Hematopoietic multipotent progenitor cell treated with erythropoietin and hydrocortisone succinate and interleukin-3 and kit ligand, for 6 days (in vitro differentiated cells): ENCODE results near the gene CGNL1.
A peak's percentile ranks its signal among the peaks of the same experiment; 100 is the strongest.

ENCODE experiments used
- DNase-seq: peaks from one replicate; pipeline ENCODE4 v3.0.0-alpha.2; 2015

CGNL1 gene

DNA sequence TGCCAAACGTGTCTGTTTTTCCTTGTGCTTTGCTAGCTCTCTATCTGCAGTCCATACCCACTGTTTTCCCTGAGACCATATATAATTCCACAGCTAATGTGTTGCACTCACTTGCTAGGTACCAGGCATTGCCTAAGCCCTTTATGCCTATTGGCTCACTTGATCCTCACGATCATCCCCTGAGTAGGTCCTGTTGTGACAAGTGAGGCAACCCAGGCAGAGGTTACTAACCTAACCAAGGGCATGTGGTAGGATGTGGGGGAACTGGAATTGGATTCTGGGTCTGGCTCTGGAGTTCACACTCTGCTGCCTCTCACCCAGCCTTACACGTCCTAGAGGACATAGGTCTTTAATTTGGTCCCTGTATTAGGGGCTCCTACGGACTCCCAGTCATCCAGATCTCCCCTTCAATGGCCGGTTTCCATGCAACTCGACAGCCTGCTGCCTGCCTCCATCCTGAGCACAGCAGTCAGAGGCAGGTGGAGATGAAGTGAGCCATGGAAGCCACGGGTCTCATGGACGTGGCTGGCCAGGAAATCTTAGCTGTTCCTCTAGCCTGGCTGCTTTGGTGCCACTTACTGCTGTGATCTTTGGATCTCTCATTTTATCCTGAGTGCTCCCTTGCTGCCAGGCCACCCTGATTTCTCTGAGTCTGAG is 176.5 kb downstream of the CGNL1 start:
- no peak for DNase-seq

DNA sequence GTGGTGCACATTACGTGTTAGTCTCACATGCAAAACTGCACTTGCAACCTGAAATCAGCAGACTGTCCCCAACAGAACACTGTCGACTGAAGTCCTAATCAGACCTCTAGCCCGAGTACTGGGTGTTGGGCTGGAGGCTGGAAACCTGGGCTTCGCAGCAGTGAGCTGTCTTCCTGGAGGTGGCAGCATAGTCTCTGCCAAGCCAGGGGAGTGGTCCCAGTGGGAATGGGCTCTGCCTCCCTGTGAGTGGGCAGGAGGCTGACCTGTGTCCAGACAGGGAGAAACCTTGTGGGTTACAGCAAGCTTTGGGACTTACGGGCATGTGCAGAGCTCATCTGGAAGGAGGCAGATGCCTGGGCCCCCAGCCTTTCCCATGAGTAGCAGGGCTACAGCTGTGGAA is 177.2 kb downstream of the CGNL1 start:
- no peak for DNase-seq

DNA sequence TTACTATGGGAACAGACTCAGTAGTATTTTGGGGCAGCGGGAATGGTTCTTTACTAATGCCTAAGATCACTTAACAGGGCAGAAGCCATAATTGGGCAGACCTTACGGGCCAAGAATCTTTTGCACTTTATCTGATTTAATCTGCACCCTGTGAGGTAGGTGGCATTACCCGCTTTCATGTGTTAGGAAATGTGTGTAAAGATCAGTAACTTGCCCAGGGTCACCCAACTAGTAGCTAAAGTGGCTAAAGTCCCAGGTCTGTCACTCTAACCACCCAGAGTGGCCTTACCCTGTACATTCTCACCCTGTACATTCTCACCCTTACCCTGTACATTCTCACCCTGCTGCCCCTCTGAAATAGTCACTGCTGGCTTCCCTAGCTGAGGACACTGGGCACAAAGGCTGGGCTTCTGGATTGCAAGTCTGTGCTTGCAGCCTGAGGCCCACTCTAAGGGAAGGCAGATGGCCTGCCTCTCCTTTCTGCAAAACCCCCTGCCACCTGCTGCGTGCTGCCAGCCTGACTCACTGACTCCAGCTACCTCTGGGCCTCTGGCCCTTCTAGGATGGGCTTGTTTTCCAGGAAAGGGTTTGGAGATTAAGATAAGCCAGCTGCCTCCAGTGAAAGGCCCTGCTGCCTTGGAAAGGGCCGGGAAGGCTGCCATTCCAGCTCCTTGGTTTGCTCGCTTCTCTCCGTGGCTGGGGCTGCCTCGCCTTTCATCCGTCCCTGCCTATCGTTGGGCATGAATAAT is 177.9 kb downstream of the CGNL1 start:
- DNase-seq = no peak

DNA sequence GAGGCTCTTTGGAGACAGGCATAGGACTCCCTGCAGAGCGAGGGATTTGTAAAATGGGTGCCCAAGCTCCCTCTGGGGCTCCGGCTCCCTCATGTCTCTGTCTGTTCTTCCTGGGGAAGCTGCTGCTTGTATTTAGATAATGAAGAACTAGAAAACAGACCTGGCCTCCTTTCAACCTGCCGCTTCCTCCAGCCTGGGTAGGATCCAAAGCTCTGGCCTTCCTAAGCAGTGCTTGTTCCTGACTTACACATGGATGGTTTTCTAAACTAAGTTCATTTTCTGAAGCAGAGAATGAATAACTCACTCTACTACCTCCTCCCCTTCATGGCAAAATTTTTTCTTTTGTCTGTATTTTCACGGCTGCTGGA is 178.5 kb downstream of the CGNL1 start:
- DNase-seq = no peak

DNA sequence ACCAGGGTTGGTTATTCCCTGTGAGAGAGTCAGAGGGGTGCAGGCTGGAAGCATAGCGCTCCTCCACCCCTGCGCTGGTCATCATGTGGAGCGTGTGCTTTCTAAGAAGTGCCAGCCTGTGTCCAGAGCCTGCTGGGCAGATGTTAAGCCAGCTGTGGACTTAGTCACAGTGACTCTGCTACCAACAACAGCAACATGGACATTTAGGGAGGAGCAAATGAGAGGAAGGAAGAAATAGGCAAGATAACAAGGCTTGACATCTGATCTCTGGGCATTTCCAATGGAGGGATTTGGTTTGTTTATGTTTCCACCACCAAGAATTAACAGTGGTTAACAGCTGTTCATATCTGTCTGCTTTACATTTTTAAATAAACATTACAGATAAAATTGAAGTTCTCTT is 179.0 kb downstream of the CGNL1 start:
- no peak for DNase-seq

DNA sequence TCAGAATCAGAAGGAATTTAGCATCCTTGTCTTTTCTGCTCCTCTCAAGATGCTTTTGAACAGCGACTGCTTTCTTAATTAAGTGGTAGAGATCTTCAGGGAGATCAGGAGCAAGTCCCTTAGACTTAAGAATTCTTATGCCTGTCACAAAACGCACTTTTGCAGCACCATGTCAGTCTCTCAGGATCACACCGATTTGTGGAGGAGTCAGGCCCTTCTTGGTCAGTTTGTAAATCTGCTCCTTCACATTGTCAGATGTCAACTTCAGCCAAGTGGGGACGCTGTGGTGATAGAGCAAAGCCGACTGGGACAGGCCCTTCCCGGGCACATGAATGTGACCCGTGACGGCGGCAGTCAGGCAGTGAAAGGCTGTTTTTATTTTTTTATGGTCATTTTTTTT is 179.7 kb downstream of the CGNL1 start:
- no peak for DNase-seq

DNA sequence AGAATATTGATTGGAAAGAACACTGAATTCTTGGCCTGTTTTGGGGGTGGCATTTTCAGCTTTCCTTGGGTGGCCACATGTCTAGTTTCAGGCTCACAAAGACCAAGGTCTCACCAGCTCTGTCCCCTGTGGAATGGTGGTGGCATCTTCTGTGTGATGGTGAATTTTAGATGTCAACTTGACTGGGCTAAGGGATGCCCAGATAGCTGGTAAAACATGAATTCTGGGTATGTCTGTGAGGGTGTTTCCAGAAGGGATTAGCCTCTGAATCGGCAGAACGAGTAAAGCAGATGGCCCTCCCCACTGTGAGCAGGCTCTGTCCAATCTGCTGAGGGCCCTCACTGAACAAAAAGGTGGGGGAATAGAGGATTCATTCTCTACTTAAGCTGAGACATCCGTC is 181.0 kb downstream of the CGNL1 start:
- no peak for DNase-seq

DNA sequence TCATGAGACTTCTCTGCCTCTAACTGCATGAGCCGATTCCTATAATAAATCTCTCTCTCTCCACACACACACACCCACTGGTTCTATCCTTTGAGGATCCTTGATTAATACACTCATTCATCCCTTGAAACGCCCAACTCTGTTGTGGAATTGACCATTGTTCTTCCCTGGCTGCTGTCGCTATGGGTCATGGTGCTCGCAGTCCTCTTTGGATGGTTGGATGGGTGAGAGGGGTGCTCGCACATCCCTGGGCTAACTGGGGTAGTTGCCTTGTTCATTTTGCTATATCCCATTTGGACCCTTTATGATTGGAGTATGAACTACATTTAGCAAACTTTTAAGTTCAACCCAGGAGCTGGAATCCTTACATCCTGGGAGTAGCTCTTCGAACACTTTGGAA is 181.5 kb downstream of the CGNL1 start:
- DNase-seq = no peak

DNA sequence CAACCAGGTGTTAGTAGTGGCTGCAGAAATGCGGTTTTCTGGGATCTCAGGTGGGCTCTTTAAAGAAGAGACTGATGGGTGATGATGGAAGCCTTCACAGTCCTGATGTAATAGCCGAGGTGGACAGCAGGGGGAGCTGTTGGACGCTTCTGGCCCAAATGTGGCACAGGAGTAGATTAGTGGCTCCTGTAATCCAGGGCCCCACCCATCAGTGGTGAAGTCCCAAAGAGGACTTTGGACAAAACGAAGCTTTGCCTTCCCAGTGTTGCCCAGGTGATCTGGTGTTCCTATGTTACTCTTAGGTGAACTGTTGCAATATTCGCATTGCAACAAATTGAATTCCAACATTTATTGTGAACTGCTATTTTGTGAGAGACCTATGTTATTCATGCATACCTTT is 183.6 kb downstream of the CGNL1 start:
- DNase-seq = peak; percentile 76

DNA sequence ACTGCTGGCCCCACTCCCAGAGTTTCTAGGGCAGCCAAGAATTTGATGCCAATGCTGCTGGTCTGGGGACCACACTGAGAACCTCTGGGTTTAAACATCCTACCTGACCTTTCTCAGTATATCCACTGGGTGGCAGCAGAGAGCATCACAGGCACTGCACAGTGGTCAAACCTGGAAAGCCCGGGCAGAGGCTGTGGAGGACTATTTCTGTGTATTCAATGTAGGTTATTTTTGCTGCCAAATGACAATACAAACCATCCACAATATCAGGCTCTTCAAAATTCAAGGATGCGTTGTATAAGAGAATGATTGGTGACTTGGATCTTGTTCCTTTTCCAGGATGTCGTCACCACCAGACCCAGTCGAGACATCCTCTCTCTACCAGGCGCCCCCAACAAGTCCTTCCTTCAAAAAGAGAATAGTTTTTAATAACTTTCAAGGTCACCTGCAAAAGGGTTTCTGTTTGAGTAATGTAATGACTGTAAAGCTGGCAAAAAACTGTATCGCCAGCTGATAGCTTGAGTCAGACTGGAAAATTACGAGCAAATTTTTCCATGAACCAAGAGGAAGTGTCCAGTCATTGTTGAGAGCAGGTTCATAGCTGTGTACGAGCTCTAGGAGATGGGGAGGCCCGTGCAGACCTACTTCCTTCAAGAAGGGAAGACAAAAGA is 184.9 kb downstream of the CGNL1 start:
- DNase-seq = peak; percentile 89

DNA sequence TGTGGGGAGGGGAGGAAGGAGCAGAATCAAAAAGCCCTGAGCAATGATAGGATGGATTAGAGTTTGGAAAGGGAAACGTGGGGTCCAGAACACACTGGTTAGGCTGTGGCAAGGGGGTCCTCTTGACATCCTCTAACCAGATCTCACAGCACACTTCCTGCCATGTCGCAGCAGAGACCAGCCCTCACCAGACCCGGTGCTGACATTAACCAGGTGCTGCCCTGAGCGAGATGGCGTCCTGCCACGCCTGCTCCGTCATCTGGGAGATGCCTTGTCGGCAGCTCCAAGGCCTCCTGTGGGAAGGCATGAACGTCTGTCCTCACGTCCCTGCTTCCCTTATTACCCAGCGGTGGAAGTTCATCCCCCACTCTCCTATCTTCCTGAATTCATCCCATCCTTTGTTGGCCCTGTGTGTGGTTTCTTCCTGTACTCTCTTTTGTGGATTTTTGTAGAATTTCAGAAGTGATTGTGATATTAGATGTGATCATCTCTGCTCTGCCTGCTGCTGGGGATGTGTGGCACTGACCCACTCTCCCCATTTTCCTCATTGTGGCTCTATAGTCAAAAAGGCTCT is 186.0 kb downstream of the CGNL1 start:
- no peak for DNase-seq

DNA sequence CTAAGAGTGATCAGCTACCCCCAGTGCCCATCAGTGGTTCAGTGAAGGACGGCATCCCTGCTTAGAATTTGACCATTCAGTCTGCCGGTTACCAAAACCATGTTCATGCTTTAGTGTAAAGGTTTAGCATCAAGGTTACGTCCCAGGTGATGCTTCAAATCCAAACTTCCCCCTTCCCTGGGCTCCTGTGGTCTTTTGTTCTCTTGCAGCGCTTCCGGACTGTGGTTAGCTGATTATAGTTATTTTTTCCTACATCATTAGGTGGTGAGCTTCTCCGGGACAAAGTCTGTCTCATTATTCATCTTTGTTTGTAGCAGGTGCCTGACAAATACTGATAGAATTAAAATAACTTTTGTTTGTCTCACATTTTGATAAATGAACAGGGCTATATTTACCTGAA is 187.1 kb downstream of the CGNL1 start:
- peak; percentile 41 for DNase-seq

DNA sequence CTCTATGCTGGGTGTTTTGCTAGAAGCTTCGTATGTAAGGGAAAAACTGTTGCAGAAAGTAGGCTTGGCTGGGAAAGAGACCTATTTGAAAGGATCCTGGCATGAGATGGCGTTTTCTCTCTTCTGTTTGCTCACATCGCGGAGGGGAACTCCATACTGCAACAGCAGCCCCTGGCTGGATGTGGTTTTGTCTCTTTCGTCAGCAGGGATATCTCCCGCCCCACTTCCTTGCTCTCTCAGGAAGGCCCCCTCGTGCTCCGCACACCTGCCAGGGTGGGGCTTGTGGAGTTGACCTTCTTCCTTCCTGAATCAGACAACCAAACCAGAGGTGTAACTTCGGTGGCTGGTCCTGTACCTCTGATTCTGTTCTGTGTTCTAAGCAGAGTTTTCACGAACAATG is 189.0 kb downstream of the CGNL1 start:
- DNase-seq = peak; percentile 27

DNA sequence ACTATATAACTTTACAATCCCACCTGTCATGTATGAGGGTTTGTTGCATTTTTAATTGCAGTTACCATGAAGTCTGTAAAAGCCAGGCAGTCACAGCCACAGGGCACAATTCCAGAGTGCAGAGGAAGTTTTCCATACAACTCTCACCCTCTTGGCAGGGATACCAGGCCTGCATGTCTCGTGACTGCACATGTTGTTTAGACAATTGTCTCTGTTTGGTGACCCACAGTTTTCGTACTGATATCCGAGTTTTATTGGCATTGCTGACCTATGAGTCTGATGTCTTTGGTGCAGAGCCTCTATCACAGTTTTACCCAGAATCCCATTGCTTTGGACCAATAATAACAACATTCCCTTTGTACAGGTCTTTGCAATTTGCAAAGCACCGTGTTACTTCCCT is 190.5 kb downstream of the CGNL1 start:
- no peak for DNase-seq

DNA sequence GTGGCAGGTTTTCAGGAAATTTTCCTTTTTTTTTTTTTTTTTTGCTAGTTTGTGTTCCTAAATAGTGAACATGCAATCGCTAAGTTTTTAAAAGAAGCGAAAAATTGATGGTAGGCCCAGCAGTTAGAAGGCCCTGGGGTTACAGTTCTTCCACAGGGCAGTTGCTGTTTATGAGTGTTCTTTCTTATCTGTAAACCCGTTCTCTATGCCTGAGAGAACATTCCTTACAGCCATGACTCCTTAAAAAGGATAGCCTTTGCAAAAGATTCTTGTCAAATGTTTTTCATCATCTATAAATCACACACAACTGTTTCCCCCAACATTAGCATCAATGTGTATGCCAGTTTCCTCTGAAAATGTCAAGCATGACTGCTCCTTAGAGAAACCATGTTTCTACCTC is 191.6 kb downstream of the CGNL1 start:
- DNase-seq = no peak

DNA sequence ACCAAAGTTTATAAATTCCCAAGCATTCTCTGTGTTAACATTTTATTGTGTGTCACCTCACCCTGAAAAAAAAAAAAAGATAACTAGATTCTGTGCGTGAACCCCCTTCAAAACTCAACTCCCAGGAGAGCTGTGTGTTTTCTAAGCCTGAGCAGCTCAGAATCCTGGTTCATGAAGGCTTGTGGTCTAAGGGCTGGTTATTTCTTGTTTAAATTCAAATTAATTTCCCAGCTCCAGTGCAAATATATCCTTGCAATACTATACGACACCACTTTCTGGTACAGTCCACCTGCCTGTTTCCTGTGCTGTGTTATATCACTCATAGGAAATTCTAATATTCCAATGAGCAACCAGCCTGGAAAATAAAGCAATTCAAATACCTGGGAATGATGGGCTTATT is 192.0 kb downstream of the CGNL1 start:
- DNase-seq = no peak

DNA sequence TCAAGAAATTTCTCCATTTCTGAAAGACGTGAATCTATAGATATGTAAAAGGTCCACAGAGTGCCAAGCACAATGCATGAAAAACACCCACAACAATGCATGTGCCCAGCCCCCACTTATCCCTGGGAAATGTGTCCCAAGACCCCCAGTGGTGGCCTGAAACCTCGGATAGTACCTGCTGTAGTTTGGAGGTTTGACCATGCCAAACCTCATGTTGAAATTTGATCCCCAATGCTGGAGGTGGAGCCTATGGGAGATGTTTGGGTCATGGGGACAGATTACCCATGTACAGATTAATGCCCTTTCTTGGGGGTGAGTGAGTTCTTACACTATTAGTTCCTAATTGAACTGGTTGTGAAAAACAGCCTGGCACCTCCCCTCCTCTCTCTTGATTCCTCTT is 194.0 kb downstream of the CGNL1 start:
- no peak for DNase-seq

DNA sequence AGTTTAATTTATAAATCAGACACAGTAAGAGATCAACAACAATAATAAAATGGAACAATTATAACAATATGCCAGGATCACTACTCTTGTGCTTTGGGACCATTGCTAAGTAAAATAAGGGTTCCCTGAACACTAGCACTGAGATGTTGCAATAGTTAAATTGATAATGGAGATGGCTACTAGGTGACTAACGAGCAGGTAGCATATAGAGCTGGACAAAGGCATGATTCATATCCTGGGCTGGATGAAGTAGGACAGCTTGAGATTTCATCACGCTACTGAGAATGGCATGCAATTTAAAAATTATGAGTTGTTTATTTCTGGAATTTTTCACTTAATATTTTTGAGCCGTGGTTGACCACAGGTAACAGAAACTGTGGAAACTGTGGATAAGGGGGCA is 194.7 kb downstream of the CGNL1 start:
- no peak for DNase-seq

DNA sequence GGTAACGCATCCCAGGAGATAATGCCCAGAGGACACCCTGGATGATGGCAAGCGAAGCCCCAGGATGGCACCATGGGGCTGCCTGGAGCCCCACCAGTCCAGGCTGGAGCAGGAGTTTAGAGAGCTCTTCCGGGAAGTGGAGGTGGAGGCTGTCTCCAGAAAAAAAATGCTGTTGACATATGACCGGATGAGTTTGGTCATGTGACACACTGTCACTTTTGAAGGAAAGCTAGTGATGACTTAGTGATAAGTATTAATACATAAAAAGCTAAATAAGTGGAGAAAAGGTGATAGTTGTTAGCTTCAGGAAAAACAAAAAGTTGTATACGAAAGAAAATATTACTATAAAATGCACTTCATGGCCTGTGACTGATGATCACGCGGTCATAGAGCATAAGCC is 195.4 kb downstream of the CGNL1 start:
- DNase-seq = no peak

DNA sequence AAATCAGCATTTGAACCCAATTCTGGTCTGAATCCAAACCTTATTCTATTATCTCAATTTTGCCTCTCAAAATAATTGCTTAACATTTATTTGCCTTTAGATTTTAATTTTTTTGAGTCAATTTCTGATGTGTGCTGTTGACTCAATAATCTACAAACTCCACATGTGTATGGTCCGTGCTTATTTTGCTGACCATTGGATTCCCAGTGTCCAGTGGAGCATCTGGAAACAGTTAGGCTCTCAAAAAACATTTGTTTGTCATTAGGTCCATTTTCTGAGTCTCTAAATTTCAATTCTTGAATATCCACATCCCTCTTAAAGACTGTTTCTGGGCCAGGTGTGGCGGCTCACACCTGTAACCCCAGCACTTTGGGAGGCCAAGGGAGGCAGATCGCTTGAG is 196.2 kb downstream of the CGNL1 start:
- no peak for DNase-seq

DNA sequence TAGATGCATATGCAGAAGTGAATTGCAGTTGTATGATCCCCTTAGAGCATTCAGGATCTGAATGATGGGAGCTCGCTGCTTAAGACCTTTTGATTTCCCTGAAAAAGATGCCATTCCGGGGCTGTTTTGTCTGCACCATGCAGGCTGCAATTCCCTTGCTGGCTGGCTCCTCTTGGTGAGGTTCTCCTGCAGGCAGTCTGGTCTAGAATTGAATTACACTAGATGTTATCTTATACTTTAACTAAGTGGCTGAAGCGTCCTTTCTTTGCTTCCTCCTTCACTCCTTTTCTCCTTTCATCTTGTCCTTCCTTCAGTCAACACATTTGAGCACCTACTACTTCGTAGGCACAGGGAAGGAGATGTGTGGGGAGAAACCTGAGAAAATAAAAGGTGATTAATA is 196.8 kb downstream of the CGNL1 start:
- DNase-seq = no peak

DNA sequence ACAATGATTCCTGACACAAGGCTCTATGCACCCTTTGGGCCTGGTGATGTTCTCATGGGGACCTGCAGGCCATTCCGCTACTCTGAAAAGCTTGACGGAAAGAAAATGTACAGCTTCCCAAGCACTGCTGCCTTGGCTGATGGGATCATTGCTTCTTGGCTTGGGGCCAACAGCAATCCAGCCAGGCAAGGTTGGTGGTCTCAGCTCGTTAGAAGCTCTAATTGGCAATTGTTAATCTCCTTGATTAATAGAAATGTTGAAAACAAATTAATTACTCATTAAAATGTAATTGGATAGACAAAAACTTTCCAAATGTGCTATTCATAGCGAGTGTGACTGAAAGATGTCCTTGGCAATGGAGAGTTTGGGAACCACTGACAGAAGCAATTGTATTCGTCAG is 199.1 kb downstream of the CGNL1 start:
- DNase-seq = no peak

DNA sequence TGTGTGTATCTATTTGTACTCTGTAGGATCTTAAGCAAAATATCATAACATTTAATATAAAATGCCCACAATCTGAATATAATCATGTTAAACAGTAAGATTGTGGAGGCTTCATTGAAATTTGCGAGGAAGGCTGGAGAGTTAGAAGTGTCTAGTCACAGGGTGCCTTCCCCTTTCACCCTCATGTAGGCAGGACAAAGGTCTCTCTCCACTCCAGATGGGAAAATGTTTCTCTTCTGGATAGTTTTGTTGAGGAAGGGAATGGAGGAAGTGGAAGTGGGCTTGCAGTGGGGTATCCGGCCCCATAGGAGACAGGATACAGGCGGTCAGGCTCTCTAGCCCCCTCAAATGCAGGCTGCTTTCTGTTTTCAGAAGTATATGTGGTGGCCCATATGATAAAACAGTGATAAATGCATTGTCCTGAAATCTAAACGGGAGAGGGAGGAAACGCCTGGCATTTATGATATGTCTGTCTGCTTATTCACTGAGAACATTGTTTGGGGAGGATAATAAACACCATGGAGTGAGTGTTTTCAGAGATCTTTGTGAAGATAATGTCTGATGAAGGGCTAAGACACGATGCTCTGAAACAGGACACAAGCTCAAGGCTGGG is 202.1 kb downstream of the CGNL1 start:
- DNase-seq = no peak

DNA sequence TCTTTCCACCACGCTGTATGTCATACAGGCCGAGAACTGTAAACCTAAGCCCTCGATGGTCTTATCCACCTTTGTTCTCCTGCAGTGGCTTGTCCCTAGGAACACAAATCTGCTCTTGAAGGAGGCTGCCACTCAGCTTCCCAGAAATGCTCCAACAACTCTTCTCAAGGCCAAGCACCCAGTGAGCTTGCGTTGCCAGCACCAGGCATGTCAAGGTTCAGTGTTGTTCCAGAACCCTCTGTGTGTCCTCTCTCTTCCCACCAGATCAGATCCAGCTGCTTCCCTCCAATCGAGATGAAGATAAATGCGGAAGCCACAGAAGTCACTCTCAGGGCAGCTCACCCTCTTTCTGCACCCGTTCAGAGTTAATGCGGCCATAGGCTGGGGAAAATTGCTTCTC is 204.1 kb downstream of the CGNL1 start:
- no peak for DNase-seq
